NT2/D1 (cell line): ENCODE results near the gene PRKG1.

Experiments
- SUZ12 ChIP-seq: IDR thresholded peaks from 2 replicates; pipeline ENCODE4 v1.6.1; 2011; ENCODE audit not compliant: insufficient read length, insufficient read depth; ENCODE audit errors: extremely low read depth
- ZNF274 ChIP-seq: IDR thresholded peaks from 2 replicates; pipeline ENCODE4 v1.6.1; 2011; ENCODE audit warnings: mild to moderate bottlenecking, low read depth, low read length

DNA sequence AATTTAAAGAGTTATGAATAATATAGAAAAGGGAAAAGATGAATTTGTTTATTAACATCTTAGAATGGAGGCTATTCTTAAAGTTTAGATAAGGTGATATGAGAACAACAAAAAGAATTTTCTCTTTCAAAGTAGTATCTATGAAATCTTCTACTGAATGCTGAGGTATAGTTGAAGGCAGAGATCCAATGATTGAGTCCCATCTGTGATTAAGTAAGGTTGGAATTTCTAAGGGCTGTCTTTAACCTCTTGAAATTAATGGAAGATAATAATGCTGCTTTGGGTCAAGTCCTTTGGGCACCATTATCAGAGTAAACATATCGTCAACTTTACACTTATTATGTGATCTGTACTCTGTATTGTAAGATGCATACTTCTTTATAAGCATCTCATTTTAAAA is 307.9 kb downstream of the PRKG1 start:
- TF ChIP-seq SUZ12 (no peak), ZNF274 (no peak)
